ENCODE measurements around the gene CTBP2.

The CTBP2 gene

DNA sequence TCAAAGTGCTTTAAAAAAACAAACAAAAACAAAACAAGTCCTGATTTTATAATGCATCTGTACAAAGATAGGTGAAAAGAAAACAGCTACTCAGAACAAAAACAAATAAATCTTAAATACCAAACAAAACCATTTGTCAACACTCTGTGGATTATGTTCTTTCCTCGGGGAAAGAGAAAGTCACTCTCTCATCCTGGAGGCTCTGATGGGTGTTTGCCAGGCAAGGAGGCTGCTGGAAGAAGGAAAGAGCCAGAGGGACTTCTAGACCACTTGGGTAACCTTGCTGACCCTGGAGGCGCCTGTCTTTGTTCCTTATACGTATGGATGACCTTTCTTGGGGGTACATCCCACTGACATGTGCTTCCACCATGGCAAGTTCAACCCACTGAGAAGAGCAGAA lies 125.7 kb downstream of the CTBP2 start:
- no peak for DNase-seq
- H3K4me3 ChIP-seq (ENCODE audit: low read depth, low read length) = no peak overlapping the region
- H3K27ac ChIP-seq = no peak overlapping the region
- H3K36me3 ChIP-seq = peaks cover 44% of the 10 kb centered on the region
- no peaks in the 10 kb centered on the region for H3K9me3 ChIP-seq (ENCODE audit: severe bottlenecking)
- TF ChIP-seq, protein P1, sequence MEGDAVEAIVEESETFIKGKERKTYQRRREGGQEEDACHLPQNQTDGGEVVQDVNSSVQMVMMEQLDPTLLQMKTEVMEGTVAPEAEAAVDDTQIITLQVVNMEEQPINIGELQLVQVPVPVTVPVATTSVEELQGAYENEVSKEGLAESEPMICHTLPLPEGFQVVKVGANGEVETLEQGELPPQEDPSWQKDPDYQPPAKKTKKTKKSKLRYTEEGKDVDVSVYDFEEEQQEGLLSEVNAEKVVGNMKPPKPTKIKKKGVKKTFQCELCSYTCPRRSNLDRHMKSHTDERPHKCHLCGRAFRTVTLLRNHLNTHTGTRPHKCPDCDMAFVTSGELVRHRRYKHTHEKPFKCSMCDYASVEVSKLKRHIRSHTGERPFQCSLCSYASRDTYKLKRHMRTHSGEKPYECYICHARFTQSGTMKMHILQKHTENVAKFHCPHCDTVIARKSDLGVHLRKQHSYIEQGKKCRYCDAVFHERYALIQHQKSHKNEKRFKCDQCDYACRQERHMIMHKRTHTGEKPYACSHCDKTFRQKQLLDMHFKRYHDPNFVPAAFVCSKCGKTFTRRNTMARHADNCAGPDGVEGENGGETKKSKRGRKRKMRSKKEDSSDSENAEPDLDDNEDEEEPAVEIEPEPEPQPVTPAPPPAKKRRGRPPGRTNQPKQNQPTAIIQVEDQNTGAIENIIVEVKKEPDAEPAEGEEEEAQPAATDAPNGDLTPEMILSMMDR (IDR thresholded peaks at IDR 0.05; ENCODE audit: low read depth, low read length) = no peak
- H3K27me3 ChIP-seq (ENCODE audit: insufficient read depth, low read depth, severe bottlenecking) = no peaks in the 10 kb centered on the region

- Histone ChIP-seq H3K27ac (no peak overlapping the region), H3K27me3 (ENCODE audit: insufficient read depth, low read depth, severe bottlenecking) (no peaks in the 10 kb centered on the region), H3K9me3 (ENCODE audit: severe bottlenecking) (no peaks in the 10 kb centered on the region), H3K4me3 (ENCODE audit: low read depth, low read length) (no peak overlapping the region), H3K36me3 (peaks cover 39% of the 10 kb centered on the region)
- no peak for DNase-seq
- TF ChIP-seq, protein P1 (IDR thresholded peaks at IDR 0.05; ENCODE audit: low read depth, low read length) = no peak
These were observed 127.0 kb downstream of the CTBP2 start for GRCh38 chr10:125033146-125033924.

- H3K27me3 ChIP-seq (ENCODE audit: insufficient read depth, low read depth, severe bottlenecking) = no peaks in the 10 kb centered on the region
- H3K36me3 ChIP-seq = peaks cover 34% of the 10 kb centered on the region
- TF ChIP-seq, protein P1 (IDR thresholded peaks at IDR 0.05; ENCODE audit: low read depth, low read length) = no peak
- H3K9me3 ChIP-seq (ENCODE audit: severe bottlenecking) = no peaks in the 10 kb centered on the region
- H3K4me3 ChIP-seq (ENCODE audit: low read depth, low read length) = no peak overlapping the region
- no peak for DNase-seq
- no peak overlapping the region for H3K27ac ChIP-seq
These were observed 127.8 kb downstream of the CTBP2 start for GRCh38 chr10:125032474-125033020.

- Histone ChIP-seq H3K27ac (0 out of 2 replicates have a peak overlapping the region, but pooled peaks have one; percentile 94), H3K4me3 (ENCODE audit: low read depth, low read length) (no peak overlapping the region), H3K9me3 (ENCODE audit: severe bottlenecking) (no peaks in the 10 kb centered on the region), H3K27me3 (ENCODE audit: insufficient read depth, low read depth, severe bottlenecking) (no peaks in the 10 kb centered on the region), H3K36me3 (peaks cover 34% of the 10 kb centered on the region)
- no peak for DNase-seq
- TF ChIP-seq, protein P1 (IDR thresholded peaks at IDR 0.05; ENCODE audit: low read depth, low read length) = no peak
These were observed 129.7 kb downstream of the CTBP2 start for GRCh38 chr10:125030567-125031197.

DNA sequence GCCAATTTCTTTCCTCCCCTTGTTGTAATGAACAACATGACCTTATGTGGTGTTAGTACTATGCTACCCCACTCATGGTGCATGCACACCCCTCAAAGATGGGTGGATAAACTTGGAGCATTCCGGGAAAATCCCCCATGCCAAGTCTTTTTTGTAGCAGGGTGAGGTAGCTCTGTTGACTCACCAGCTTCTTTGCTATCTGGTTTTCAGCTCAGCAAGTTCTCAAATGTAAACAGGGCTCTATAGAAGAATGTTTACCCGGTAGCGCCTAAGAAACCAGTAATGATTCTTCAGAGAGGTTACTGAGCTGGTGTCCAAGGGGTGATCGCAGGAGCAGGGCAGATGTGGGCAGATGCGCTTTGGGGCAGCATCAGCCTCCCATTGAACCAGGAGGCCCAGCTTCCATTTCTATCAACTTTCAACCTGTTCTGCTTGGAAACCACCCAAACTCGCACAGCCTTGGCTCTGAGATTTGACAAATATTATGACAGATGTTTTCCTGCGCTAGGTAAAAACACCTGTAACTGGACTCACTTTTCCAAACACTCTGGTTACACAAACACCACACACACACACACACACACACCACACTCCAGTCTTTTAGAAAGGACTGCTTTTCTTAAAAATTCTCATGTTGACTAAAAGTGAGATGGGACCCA lies 130.7 kb downstream of the CTBP2 start:
- TF ChIP-seq, protein P1 (IDR thresholded peaks at IDR 0.05; ENCODE audit: low read depth, low read length) = no peak
- DNase-seq = no peak
- Histone ChIP-seq H3K4me3 (ENCODE audit: low read depth, low read length) (no peak overlapping the region), H3K27me3 (ENCODE audit: insufficient read depth, low read depth, severe bottlenecking) (no peaks in the 10 kb centered on the region), H3K9me3 (ENCODE audit: severe bottlenecking) (no peaks in the 10 kb centered on the region), H3K27ac (peak overlapping the region; percentile 94), H3K36me3 (peaks cover 31% of the 10 kb centered on the region)

Measured in WERI-Rb-1 (cell line).